Measurements from ENCODE around the gene AMZ1. TPM values are rescaled to one million over a fixed set of nuclear protein-coding genes. Genes with fewer than 3 reads are reported as not detected.
A peak's percentile ranks its signal among the peaks of the same experiment; 100 is the strongest.

Gene AMZ1
- total RNA-seq, 1 donor from 2014 or later, result 0.05 TPM

GRCh38 chr7:2687338-2687869 lies 598 bp upstream of the AMZ1 start:
- no peak overlapping the region for H3K27ac Mint-ChIP-seq (ENCODE audit: unreplicated experiment)
- no peak for TF ChIP-seq CTCF (IDR thresholded peaks at IDR 0.05; ENCODE audit: unreplicated experiment)
- peaks cover 11% of the 10 kb centered on the region for H3K4me1 Mint-ChIP-seq (ENCODE audit: unreplicated experiment)
- H3K36me3 Mint-ChIP-seq (ENCODE audit: low read depth, unreplicated experiment), result peaks cover 4% of the 10 kb centered on the region
- no peak for DNase-seq (ENCODE audit: low spot score)
- H3K4me3 Mint-ChIP-seq (ENCODE audit: unreplicated experiment), result no peak overlapping the region
- H3K9me3 Mint-ChIP-seq (ENCODE audit: unreplicated experiment), result no peaks in the 10 kb centered on the region
- H3K27me3 Mint-ChIP-seq (ENCODE audit: unreplicated experiment), result peaks cover 16% of the 10 kb centered on the region

- Mint-ChIP-seq H3K36me3 (ENCODE audit: low read depth, unreplicated experiment) (no peaks in the 10 kb centered on the region), H3K27ac (ENCODE audit: unreplicated experiment) (no peak overlapping the region), H3K4me1 (ENCODE audit: unreplicated experiment) (peaks cover 11% of the 10 kb centered on the region), H3K4me3 (ENCODE audit: unreplicated experiment) (no peak overlapping the region), H3K9me3 (ENCODE audit: unreplicated experiment) (no peaks in the 10 kb centered on the region), H3K27me3 (ENCODE audit: unreplicated experiment) (peaks cover 13% of the 10 kb centered on the region)
- no peak for TF ChIP-seq CTCF (IDR thresholded peaks at IDR 0.05; ENCODE audit: unreplicated experiment)
- DNase-seq (ENCODE audit: low spot score), result no peak
Measured at GRCh38 chr7:2688409-2689342, 674 bp downstream of the AMZ1 start.

GRCh38 chr7:2689343-2689847 lies 1.4 kb downstream of the AMZ1 start:
- Mint-ChIP-seq H3K9me3 (ENCODE audit: unreplicated experiment) (no peaks in the 10 kb centered on the region), H3K36me3 (ENCODE audit: low read depth, unreplicated experiment) (no peaks in the 10 kb centered on the region), H3K4me1 (ENCODE audit: unreplicated experiment) (peaks cover 11% of the 10 kb centered on the region), H3K27me3 (ENCODE audit: unreplicated experiment) (peaks cover 13% of the 10 kb centered on the region), H3K4me3 (ENCODE audit: unreplicated experiment) (no peak overlapping the region), H3K27ac (ENCODE audit: unreplicated experiment) (no peak overlapping the region)
- DNase-seq (ENCODE audit: low spot score), result no peak
- no peak for TF ChIP-seq CTCF (IDR thresholded peaks at IDR 0.05; ENCODE audit: unreplicated experiment)

- Mint-ChIP-seq H3K27me3 (ENCODE audit: unreplicated experiment) (peaks cover 13% of the 10 kb centered on the region), H3K4me3 (ENCODE audit: unreplicated experiment) (no peak overlapping the region), H3K36me3 (ENCODE audit: low read depth, unreplicated experiment) (no peaks in the 10 kb centered on the region), H3K4me1 (ENCODE audit: unreplicated experiment) (peaks cover 11% of the 10 kb centered on the region), H3K27ac (ENCODE audit: unreplicated experiment) (peak overlapping the region; percentile 26), H3K9me3 (ENCODE audit: unreplicated experiment) (no peaks in the 10 kb centered on the region)
- TF ChIP-seq CTCF (IDR thresholded peaks at IDR 0.05; ENCODE audit: unreplicated experiment), result no peak
- DNase-seq (ENCODE audit: low spot score), result no peak
Measured at GRCh38 chr7:2689951-2690705, 2.1 kb downstream of the AMZ1 start.

Data from endothelial cell (in vitro differentiated cells).